HG03575 (cell line): ENCODE data around the gene CD247.
"Not testable (repeated sequence)": the region's sequence is repeated elsewhere in the genome, so short reads cannot be mapped to it uniquely, and the experiment has no call there.

ENCODE experiments used
- ATAC-seq: cut with Tn5 transposase; IDR thresholded peaks from one replicate; pipeline ENCODE4 v1.9.1; 2021; ENCODE audit not compliant: unreplicated experiment, insufficient number of reproducible peaks, low FRiP score; ENCODE audit errors: extremely low read depth

Gene CD247

DNA sequence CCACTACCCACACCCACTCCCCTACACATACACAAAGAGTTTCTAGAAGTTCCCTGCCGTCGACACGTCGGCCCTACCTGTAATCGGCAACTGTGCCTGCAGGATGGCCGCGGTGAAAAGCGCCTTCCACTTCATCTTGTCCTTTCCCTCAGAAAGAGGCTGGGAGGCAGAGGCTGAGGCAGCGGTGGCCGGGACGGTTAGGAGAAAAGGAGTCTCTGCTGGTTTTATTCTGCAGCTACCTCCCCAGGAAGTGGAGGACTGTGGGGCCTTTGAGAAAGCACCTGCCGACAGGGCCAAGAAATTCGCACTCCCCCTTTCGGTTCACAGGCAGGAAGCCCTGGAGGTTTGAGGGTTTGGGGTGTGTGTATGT, at the start of gene CD247:
TSS of gene CD247 (minus strand) at position 199 of the 370 bp plus-strand sequence. CDS start at position 135, 64 bp downstream.
- no peak for ATAC-seq

DNA sequence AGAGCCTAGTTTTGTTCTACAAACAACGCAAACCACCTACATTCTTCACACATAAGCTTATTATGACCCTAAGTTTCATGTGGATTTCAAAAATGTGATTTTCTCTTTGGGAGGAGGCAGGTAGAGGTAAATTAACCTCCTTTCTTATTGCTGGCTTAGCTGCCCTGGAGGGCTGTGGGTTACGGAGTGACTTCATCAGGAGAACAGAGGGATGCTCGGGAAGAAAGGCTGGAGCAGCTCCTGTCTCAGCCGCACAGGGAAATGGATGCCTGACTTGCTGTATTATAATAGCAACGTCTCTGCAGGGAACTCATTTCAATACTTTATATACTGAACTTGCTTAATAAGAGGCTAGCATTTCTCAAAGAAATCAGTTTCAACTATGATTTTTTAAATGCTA, 49.3 kb upstream of the CD247 start:
- ATAC-seq, result no peak

GRCh38 chr1:167566766-167567165, 48.4 kb upstream of the CD247 start:
- no peak for ATAC-seq

DNA sequence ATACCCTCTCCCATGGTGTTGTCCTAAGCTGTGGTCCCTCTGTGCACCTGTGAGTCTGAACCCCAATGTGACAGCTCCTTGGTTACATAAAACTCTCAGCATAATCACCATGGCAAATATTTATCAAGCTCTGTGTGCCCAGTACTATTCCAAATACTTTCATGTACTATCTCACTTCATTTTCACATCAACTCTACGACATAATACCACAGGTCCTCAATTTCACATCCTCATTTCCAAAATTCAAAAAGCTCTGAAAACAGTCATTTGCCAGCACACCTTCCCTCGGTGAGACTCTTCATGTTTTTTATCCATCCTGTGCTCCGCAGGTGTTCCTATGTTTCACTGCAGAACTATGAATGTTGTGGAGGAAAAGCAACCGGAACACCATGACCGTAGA, 47.6 kb upstream of the CD247 start:
- no peak for ATAC-seq

DNA sequence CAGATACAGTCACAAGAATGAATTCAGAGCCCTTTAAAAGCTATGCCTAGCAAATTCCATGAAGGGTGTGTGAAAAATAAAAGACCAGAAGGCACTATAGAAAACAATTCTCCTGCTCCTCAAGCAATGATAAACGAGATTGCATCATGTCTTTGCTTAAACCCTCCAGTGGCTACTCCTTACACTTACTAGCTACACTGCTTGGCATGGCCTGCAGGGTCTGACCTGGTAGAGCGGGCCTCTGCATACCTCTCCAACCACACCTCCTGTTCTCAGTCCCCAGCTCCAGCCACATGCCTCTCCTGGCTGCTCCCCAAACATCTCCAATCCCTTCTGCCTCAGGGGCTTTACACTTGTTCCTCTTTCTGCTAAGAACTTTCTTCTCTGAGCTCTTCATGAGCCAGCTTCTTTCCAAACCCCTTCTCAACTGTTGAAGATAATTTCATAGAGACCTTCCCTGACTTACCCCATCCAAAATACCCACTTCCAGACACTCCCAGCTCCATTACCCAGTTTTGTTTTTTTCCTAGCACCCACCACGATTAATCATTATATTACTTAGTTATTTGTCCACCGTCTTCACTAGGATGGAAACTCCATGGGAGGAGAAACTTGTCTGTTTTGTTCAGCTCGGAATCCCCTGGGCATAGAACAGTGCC, 46.4 kb upstream of the CD247 start:
- no peak for ATAC-seq

DNA sequence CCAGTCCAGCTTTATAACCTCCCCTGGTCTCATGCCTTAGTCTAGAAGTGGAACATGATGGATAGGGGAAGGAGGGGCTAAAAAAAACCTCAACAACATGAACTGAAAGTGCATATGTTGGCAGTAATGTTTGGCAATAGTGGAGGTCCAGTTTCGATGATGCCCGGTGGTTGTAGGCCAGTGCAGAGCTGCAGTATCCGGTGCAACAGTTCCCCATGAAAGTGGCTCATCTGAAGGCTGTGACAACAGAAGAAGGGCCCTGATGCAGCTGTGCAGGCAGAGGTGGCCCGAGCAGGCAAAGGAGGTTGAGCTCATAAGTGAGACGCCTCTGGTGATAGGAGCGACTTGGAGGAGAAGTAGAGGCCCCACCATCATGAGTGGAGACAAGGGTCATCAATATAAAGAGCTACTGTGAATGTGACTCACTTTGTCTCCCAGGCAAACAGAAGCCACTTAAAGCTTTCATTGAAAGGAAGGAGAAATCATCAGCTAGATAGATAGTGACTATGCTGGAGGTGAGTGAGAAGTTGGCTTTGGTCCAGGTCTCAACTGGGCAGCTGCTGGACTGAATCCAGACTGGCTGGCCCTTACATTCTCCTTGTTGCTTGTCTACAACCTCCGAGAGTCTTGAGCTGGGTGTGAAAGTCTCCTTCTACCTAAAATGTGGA, 45.4 kb upstream of the CD247 start:
- no peak for ATAC-seq

GRCh38 chr1:167562702-167563101, 44.4 kb upstream of the CD247 start:
- no peak for ATAC-seq

DNA sequence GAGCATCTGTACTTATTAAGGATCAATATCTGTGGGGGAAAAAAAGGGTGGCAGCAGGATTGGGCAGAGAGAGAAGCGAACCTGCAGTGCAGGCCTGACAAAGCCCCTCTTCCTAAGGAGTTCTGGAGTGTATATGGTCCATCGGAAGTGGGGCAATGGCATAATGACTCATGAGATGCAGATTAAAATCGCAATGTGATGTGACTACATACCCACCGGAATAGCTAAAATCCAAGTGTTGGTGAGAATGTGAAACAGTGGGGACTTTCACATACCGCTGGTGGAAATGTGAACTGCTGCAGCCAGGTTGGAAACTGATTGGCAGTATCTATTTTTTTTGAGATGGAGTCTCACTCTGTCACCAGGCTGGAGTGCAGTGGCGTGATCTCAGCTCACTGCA, 43.4 kb upstream of the CD247 start:
- ATAC-seq, result no peak

GRCh38 chr1:167555971-167556714, 37.8 kb upstream of the CD247 start:
- no peak for ATAC-seq

GRCh38 chr1:167555072-167555471, 36.7 kb upstream of the CD247 start:
- ATAC-seq, result not testable (repeated sequence)

GRCh38 chr1:167554028-167554779, 35.9 kb upstream of the CD247 start:
- ATAC-seq, result peak; percentile 6

GRCh38 chr1:167553136-167554027, 35.1 kb upstream of the CD247 start, which contains the start of gene CREG1:
Gene CREG1, minus strand, starts transcription at chr1:167553762.
- ATAC-seq, result peak; percentile 57

DNA sequence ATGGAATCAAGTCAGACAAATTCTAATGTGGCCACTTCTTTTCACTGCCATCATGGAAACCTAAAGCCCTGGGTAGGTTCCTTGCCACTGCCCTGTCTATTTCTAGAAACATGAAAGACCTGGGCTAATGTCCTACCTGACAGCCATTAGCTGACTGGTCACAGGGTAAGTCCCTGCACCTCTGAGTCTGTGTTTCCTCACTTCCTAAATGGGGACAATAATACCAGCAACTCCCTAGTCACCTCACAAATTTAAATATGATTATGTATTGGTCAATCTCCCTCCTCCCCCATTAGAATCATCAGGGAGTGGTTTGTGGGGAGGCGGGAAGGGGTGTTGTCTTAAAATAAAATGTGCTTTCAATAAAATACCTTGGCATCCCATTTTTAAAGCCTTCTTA, 33.0 kb upstream of the CD247 start:
- ATAC-seq, result no peak

GRCh38 chr1:167548059-167548932, 30.0 kb upstream of the CD247 start:
- ATAC-seq, result no peak

GRCh38 chr1:167546935-167547334, 28.6 kb upstream of the CD247 start:
- no peak for ATAC-seq

DNA sequence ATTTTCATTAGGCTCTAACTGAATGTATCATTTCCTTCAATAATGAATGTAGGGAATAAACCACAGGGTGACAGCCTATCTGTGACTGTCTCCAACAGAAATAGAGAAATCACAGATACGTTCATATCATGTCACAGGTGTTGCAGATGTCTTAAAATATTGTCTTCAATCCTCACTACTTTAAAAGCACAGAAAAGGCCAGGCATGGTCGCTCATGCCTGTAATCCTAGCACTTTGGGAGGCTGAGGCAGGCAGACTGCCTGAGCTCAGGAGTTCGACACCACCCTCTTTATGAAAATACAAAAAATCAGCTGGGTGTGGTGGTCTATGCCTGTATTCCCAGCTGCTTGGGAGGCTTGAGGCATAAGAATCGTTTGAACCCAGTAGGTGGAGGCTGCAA, 27.0 kb upstream of the CD247 start:
- ATAC-seq, result no peak

DNA sequence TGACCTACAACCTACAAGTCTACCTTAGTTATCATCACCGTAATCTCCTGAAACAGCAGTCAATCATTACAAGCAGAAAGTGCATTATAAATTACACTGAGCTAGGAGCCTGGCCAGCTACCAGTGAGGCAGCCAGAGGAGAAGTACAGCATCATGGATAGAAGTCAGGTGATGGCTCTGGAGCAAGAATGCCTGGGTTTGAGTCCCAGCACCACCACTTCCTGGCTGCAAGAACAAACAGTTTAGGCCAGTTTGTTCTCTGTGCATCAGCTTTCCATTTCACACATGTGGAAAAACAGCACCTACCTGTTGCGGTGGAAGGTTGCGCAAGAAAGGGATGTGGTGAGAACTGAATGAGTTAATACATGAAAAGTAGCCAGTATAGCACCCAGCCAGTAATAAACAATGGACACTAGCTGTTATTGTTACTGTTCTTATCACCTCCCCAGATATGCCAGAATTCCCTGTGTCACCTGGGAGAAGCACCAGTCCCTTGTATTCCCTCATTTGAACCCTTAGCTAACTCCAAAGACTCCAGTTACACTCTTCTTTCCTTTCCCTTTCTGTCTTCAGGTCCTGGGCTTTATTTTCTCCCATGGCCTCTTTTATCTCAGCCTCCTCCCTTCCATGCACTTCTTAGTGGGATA, 26.2 kb upstream of the CD247 start:
- no peak for ATAC-seq
